ENCODE data around the gene PLRG1.

DNA sequence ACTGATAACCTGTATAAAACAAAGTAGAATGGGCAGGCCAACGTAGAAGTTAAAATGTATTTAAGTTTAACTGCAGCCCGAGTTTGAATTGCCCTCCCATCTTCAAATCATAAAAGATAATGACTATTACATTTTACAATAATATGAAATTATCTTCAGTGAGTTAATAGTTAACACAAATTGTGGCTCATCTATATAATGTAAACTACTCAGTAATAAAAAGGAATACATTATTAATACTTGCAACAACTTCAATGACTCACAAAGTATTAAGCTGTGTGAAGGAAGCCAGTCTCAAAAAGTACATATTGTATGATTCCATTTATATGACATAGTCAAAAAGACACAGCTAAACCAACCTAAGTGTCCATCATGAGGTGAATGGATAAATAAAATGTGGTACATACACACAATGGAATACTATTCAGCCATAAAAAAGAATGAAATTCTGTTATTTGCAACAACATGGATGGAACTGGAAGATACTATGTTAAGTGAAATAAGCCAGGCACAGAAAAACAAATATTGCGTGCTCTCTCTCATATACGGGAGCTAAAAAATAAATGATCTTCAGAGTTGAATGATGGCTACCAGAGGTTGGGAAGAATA lies 7.8 kb downstream of the PLRG1 start:
- TF ChIP-seq, protein P1, sequence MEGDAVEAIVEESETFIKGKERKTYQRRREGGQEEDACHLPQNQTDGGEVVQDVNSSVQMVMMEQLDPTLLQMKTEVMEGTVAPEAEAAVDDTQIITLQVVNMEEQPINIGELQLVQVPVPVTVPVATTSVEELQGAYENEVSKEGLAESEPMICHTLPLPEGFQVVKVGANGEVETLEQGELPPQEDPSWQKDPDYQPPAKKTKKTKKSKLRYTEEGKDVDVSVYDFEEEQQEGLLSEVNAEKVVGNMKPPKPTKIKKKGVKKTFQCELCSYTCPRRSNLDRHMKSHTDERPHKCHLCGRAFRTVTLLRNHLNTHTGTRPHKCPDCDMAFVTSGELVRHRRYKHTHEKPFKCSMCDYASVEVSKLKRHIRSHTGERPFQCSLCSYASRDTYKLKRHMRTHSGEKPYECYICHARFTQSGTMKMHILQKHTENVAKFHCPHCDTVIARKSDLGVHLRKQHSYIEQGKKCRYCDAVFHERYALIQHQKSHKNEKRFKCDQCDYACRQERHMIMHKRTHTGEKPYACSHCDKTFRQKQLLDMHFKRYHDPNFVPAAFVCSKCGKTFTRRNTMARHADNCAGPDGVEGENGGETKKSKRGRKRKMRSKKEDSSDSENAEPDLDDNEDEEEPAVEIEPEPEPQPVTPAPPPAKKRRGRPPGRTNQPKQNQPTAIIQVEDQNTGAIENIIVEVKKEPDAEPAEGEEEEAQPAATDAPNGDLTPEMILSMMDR (IDR thresholded peaks at IDR 0.05): no peak
- no peak for TF ChIP-seq POLR2A (IDR thresholded peaks at IDR 0.05)

Data from breast epithelium (tissue), 3 donors.